Stimulated activated CD8-positive, alpha-beta memory T cell treated with anti-CD3 and anti-CD28 coated beads, Interleukin-12 subunit alpha, Interleukin-12 subunit beta, amount 100 ng/mL, for 24 hours (primary cell): ENCODE results near the gene MAPK7.

ENCODE experiments used
- DNase-seq: peaks from one replicate; pipeline ENCODE4 v3.0.0-alpha.2; 2020; ENCODE audit errors: extremely low read depth

MAPK7 gene

DNA sequence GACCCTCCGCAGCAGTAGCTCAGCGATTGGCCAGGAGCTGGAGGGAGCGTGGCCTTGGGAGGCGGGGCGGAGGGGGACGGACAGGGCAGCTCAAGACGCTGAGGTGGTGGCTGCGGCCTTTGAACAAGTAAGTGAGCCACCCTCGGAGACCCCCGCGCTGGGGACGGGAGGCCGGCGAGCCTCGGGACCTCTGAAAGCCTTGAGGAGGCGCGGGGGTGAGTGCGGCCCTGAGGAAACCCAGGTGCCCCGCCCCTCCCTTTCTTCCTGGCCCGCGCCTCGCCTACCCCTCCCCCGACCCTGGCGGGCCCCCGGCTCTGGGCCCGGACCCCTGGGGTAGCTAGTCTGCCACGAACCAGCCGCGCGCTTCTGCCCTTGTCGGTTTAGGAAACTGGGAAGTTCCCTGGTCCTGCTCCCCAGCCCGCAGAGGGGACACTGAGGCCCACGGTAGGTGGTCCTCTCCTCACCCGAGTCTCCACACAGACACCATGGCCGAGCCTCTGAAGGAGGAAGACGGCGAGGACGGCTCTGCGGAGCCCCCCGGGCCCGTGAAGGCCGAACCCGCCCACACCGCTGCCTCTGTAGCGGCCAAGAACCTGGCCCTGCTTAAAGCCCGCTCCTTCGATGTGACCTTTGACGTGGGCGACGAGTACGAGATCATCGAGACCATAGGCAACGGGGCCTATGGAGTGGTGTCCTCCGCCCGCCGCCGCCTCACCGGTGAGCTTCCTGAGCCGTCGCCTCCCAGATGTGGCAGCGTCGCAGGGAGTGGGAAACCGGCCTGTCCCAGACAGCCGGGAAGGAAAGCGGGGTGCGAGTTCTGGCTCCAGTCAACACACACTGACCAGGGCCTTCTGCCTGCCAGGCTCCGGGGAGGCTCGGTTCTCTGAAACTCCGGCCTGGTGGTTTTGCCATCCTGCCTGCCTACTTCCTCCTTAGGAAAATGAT is at the start of gene MAPK7:
TSS of gene MAPK7 (plus strand) at position 83 of the 945 bp plus-strand sequence. CDS start at position 486, 403 bp downstream.
- DNase-seq = no peak

DNA sequence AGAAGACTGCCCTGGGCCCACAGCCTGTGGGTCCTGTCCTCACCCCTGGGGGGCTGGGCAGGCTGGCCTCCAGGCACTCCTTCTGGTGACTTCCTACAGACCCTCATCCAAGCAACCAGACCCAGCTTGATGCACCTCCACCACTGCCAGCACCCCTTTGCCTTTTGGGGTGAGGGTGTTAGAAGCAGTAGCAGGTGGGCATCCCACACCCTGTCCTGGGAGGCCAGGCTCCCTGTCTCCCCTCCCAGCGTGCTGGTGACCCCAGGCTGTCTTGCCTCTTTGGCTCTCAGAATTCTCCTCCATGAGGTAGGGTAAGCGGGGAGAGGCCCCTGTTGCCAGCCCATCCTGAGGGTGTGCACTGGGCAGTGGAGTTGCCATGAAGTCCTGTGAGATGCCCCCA is 49.2 kb upstream of the MAPK7 start:
- no peak for DNase-seq

GRCh38 chr17:19329839-19330238 is 48.5 kb upstream of the MAPK7 start:
- no peak for DNase-seq

DNA sequence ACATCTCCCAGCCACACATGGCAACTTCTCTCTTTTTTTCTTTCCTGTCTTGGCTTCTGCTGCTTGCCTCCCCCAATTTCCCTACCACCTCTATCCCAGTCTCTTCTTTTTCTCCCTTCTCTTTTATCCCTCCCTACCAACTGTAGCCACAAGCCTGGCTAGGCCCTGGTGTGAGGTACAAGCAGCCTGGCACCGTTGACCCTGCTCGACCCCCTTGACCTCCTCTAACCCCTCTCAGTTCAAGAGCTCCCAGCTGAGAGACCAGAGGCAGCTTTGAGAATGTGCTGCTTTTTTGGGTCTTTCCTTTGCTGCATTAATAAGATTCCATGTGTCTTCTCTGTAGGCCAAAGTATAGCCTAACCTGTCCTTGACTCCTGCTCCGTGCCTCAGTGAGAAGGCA is 48.0 kb upstream of the MAPK7 start:
- DNase-seq = no peak

GRCh38 chr17:19331134-19331533 is 47.2 kb upstream of the MAPK7 start:
- no peak for DNase-seq

DNA sequence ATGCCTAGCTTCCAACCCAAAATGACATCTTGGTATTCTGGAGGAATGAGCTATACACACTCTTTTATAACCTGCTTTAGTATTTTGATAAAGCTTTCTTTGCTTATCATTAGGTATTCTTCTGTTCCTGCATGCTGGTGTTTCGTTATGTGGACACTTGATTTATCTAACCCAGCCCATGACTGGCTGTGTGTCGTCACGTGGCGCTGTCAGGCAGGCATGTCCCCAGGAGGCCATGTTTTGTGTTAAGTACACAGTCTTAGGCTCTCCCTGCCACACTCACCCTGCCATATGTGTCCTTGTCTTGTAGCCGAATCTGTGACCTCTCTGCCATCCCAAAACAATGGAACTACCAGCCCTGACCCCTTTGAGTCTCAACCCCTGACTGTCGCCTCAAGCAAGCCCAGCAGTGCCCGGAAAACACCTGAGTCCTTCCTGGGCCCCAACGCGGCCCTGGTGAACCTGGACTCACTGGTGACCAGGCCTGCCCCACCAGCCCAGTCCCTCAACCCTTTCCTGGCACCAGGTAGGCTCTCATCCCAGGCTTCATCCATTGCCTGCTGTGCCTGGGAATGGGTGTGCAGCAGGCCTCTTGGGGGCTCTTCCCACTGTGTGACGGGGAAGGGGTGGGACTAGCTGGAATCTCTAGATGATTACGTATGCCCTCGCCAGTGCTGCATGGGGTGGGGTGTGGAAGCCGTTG is 46.6 kb upstream of the MAPK7 start:
- no peak for DNase-seq

DNA sequence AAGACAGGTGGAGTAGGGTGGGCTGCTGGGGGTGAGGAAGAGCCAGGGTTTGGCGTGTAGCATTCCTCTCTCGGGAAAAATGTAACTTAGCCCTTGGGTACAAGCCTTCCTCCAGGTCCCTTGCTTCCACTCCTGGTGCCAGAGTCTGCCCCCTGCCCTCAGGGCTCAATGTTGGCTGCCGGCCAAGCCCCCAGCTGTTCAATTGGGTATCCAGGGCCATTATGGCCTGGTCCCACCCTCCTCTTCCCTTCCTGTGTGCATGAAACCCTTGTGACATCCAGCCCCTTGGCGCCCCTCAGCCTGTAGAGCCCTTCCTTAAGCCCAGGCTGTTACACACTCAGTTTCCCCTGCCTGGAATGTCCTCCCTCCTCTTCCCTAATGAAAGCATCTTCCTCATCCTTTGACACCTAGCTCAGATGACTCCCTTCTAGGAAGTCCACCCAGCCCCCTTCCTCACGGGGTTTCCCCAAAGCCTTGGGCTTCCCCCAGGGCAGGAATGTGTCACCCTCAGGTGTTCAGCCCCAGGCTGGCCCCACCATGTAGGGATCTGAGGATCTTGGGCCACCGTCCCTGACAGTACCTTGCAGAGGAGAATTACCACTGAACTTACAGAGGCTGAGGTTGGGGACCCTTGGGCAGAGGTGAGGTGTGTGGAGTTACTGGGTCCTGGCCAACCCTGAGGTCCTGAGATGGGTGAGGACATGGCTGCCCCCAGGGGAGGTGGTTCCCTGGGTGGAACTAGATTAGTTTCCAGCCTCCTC is 45.7 kb upstream of the MAPK7 start:
- no peak for DNase-seq

DNA sequence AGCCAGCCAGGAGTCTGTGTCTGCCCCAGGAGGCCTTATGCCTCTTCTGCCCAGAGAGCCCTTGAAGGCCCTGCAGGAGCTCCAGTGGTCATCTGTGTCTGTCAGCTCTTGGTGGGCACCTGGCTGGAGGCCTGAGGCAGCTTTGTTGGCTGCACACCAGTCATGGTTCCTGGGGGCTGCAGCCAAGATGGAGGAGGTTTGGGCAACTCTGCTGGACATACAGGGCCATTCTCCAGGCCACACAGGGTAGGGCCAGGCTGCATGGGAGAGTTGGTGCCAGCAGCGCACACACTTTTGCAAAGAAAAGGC is 45.2 kb upstream of the MAPK7 start:
- DNase-seq = no peak

GRCh38 chr17:19333736-19334290 is 44.5 kb upstream of the MAPK7 start:
- DNase-seq = no peak

DNA sequence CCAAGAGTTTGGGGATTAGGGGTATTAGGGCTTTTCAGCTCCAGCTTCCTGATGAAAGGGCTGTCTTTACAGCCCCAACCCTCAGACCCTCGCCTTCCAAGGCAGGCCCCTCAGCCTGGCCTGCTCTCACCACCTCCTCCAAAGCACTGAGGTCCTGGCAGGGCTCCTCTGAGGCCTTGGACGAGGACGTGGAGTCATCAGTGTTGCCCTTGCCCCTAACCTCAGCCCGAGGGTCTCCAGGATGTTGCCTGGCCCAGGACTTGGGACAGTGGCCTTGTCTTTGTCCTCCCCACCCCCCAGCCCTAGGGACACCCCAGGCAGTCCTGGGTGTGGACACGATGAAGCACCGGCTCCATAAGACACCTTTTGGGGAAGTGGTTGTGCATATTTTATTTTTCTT is 44.0 kb upstream of the MAPK7 start:
- DNase-seq = no peak

GRCh38 chr17:19335951-19336631 is 42.2 kb upstream of the MAPK7 start:
- DNase-seq = no peak

GRCh38 chr17:19336938-19337711 is 41.2 kb upstream of the MAPK7 start:
- DNase-seq = no peak

GRCh38 chr17:19337712-19338023 is 40.6 kb upstream of the MAPK7 start:
- no peak for DNase-seq

GRCh38 chr17:19338031-19338990 is 40.0 kb upstream of the MAPK7 start:
- peak; percentile 24 for DNase-seq

DNA sequence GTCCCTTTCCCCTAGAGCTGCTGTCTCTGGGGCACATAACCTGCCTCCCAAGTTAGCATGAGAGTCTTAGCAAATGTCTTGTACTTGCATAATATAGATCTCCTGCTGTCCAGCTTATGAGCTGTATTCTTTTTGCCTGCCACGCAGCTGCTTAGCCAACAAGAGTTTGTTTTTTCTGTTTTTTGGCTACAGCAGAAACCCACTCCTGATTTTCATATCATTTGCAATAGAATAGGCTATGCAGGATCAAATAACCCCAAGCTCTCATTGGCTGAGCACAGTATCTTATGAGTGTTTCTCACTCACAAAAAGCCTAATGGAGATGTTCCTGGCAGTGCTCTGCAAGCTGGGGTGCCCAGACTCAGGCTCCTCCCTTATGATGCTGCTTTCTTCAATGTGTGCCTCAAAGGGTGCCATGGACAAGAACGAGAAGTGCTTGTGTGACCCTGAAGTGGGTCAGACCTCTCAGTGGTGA is 38.9 kb upstream of the MAPK7 start:
- DNase-seq = no peak

DNA sequence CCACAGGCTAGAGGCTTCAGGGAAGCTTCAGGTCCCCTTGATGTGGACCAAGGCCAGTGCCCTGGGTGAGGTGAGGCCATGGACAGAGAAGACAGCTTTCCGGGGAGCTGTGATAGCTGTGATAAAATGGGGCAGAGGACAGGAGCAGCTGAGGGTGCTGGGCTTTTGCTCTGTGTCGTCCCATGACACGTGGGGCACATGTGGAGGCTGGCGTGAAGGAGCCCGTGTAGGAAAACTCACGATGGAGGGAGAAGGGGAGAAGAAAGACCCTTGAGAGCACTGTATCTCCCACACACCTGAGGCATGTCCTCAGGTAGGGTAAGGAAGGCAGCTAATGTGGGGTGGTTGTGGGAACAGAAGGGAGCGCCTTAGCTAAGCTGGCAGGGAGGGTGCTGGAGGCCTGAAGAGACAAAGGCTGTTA is 37.1 kb upstream of the MAPK7 start:
- DNase-seq = no peak

GRCh38 chr17:19341641-19342610 is 36.4 kb upstream of the MAPK7 start:
- no peak for DNase-seq

DNA sequence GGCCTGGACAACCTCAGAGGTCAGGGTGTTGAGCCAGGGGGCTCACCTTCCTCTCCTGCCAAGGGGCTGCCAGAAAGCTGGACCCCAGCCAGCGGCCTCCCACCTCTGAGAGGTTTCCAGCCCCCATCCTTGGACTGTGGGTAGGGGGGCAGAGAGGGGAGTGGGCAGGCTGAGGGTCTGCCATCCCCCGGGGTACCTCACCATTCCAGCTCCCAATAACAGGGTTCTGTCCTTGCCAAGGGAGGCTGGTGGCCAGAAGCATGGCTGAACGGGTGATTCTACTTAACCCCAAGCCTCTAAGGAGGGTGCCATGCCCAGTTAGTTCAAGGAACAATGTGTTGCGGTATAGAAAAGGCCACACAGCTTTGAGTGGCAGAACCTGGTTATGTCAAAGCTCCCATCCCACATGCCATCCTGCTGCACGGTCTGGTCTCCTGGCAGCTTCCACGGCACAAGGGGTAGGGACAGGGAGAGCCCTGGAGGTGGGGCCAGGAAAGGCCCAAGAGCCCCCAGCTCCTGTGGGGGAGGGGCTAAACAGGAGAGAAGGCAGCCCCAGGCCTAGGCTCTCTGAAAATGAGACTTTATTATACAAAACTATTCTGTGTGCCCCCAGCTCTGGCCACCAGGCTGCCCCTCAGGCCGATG is 35.6 kb upstream of the MAPK7 start:
- no peak for DNase-seq
